Measurements from ENCODE around the gene RPGRIP1L.

GRCh38 chr16:53726625-53727024 lies 23.0 kb upstream of the RPGRIP1L start:
- TF ChIP-seq SMAD9 (CRISPR knock-in tag; IDR thresholded peaks at IDR 0.05) = no peak
- TF ChIP-seq, protein P1, sequence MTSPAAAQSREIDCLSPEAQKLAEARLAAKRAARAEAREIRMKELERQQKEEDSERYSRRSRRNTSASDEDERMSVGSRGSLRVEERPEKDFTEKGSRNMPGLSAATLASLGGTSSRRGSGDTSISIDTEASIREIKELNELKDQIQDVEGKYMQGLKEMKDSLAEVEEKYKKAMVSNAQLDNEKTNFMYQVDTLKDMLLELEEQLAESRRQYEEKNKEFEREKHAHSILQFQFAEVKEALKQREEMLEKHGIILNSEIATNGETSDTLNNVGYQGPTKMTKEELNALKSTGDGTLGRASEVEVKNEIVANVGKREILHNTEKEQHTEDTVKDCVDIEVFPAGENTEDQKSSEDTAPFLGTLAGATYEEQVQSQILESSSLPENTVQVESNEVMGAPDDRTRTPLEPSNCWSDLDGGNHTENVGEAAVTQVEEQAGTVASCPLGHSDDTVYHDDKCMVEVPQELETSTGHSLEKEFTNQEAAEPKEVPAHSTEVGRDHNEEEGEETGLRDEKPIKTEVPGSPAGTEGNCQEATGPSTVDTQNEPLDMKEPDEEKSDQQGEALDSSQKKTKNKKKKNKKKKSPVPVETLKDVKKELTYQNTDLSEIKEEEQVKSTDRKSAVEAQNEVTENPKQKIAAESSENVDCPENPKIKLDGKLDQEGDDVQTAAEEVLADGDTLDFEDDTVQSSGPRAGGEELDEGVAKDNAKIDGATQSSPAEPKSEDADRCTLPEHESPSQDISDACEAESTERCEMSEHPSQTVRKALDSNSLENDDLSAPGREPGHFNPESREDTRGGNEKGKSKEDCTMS (CRISPR knock-in tag; conservative IDR thresholded peaks at IDR 0.05) = no peak
- no peak for TF ChIP-seq ZNF710 (CRISPR knock-in tag; IDR thresholded peaks at IDR 0.05; ENCODE audit: borderline replicate concordance)
